ENCODE results near the gene GIMAP5. TPM values are rescaled to one million over a fixed set of nuclear protein-coding genes. Genes with fewer than 3 reads are reported as not detected.
"Not testable (repeated sequence)": the region's sequence is repeated elsewhere in the genome, so short reads cannot be mapped to it uniquely, and the experiment has no call there.

Gene GIMAP5
- total and polyA plus RNA-seq, 9 of the 15 experiments (the other 6 are each of a cell fraction or from before 2014, with no cell fraction given) = 0.35 TPM; not detected in 8

- intact Hi-C loops (cut with micrococcal nuclease); H3K9me3 ChIP-seq (replicated peaks; ENCODE audit: control insufficient read depth, insufficient read depth, low read depth, low read length); DNase-seq (ENCODE audit: extremely low read depth in 1 of 4, low spot score in 3 of 4); H3K79me2 ChIP-seq (ENCODE audit: control insufficient read depth, insufficient read depth, low read length); CTCF ChIA-PET (ENCODE audit: low intra/inter-chr PET ratio); H3K9ac ChIP-seq (ENCODE audit: insufficient read depth in 1 of 2, low read depth in 2 of 2, low read length in 2 of 2); H3K27ac ChIP-seq (ENCODE audit: extremely low read depth, low read depth, low read length); H3K4me3 ChIP-seq; H3K36me3 ChIP-seq (ENCODE audit: control insufficient read depth, insufficient read depth, low read length); ATAC-seq; H4K20me1 ChIP-seq (replicated peaks; ENCODE audit: control insufficient read depth, insufficient read depth, low read length); H3K9me1 ChIP-seq (ENCODE audit: control insufficient read depth, insufficient read depth, low read length); FAIRE-seq; H2AFZ ChIP-seq (ENCODE audit: low read depth, low read length); BruUV-seq (replicated peaks); H3K4me1 ChIP-seq (replicated peaks in 1 of 2; ENCODE audit: control insufficient read depth in 2 of 2, insufficient read depth in 2 of 2, low read length in 2 of 2); H3K4me2 ChIP-seq (ENCODE audit: insufficient read depth, low read length): not testable (repeated sequence)
- H3K27me3 ChIP-seq (ENCODE audit: control insufficient read depth in 2 of 2, insufficient read depth in 2 of 2, low read length in 2 of 2) = peaks cover 4 to 11% of the 10 kb centered on the region in 2 experiments; a peak in 2 of 5 replicates
- POLR2A ChIA-PET = interaction anchor here (1.3 kb wide), 1 partner anchor 13 kb away, joined by 5 read pairs; no protein-coding TSS in a partner anchor
- peak in 1 of 2 experiments; percentile 98 for TF ChIP-seq AFF1 (IDR thresholded peaks at IDR 0.05; ENCODE audit: low read depth in 1 of 2, partially characterized antibody in 2 of 2)
- in situ Hi-C loops (cut with MboI) = loop anchor here (25.0 kb wide), 1 partner anchor 487 kb away; no protein-coding TSS in a partner anchor
- 0% methylated on average over 1 of the region's 1 CpG for WGBS (ENCODE audit: insufficient coverage, low coverage, missing lambda C conversion rate)
Observed at GRCh38 chr7:150774131-150774530, 36.9 kb downstream of the GIMAP5 start.

Data from K562 (cell line).